RWPE2 (cell line): ENCODE measurements around the gene SYT2.

ENCODE experiments used
- ATAC-seq: fragments of 200-7000 bp; cut with Tn5 transposase; 3 replicates; pipeline ENCODE4 v1.9.1; 2021; ENCODE audit warnings: low read depth
- DNase-seq: peaks from one replicate; pipeline ENCODE4 v3.0.0-alpha.2; 2020; ENCODE audit warnings: low spot score
- H3K27ac ChIP-seq: fragments of 450-650 bp; 2 replicates; pipeline ENCODE4 v1.5.1; 2017; ENCODE audit warnings: mild to moderate bottlenecking; ENCODE audit not compliant: poor library complexity, severe bottlenecking
- H3K27me3 ChIP-seq: fragments of 250-450 bp; sonication (Bioruptor Pico); 2 replicates; pipeline ENCODE4 v1.5.1; 2021; ENCODE audit warnings: mild to moderate bottlenecking, moderate library complexity; ENCODE audit not compliant: insufficient read depth, poor library complexity, severe bottlenecking
- H3K36me3 ChIP-seq: fragments of 250-450 bp; sonication (Bioruptor Pico); 2 replicates; pipeline ENCODE4 v1.5.1; 2020; ENCODE audit warnings: low read depth, mild to moderate bottlenecking, moderate library complexity
- H3K4me1 ChIP-seq: fragments of 250-450 bp; sonication (Bioruptor Pico); 2 replicates; pipeline ENCODE4 v1.5.1; 2021; ENCODE audit warnings: mild to moderate bottlenecking, moderate library complexity; ENCODE audit not compliant: insufficient read depth, poor library complexity, severe bottlenecking
- H3K4me3 ChIP-seq: fragments of 250-450 bp; sonication (Bioruptor Pico); 2 replicates; pipeline ENCODE4 v1.5.1; 2021; ENCODE audit warnings: mild to moderate bottlenecking, moderate library complexity; ENCODE audit not compliant: severe bottlenecking
- H3K9me3 ChIP-seq: fragments of 250-450 bp; sonication (Bioruptor Pico); 2 replicates; pipeline ENCODE4 v1.5.1; 2021; ENCODE audit warnings: mild to moderate bottlenecking, moderate library complexity; ENCODE audit not compliant: severe bottlenecking
- CTCF ChIP-seq: fragments of 450-650 bp; IDR thresholded peaks from one replicate; pipeline ENCODE4 v1.5.1; 2017; ENCODE audit warnings: mild to moderate bottlenecking, moderate library complexity; ENCODE audit not compliant: poor library complexity, severe bottlenecking

The SYT2 gene

GRCh38 chr1:202589190-202589930, 120.9 kb downstream of the SYT2 start:
- peak; percentile 18 for TF ChIP-seq CTCF
- Histone ChIP-seq H3K9me3 (no peaks in the 10 kb centered on the region), H3K36me3 (no peaks in the 10 kb centered on the region), H3K4me3 (no peak overlapping the region), H3K4me1 (peaks cover 74% of the 10 kb centered on the region), H3K27me3 (no peaks in the 10 kb centered on the region), H3K27ac (peak overlapping the region; percentile 94)
- peak; percentile 80 for ATAC-seq
- DNase-seq: peak; percentile 95

- peaks cover 67% of the 10 kb centered on the region for H3K4me1 ChIP-seq
- no peaks in the 10 kb centered on the region for H3K9me3 ChIP-seq
- ATAC-seq (peak; percentile 28), DNase-seq (no peak)
- no peak overlapping the region for H3K4me3 ChIP-seq
- no peaks in the 10 kb centered on the region for H3K27me3 ChIP-seq
- H3K36me3 ChIP-seq: no peaks in the 10 kb centered on the region
- peak overlapping the region; percentile 94 for H3K27ac ChIP-seq
- no peak for TF ChIP-seq CTCF
Observed at GRCh38 chr1:202588503-202589189, 121.6 kb downstream of the SYT2 start.

- Histone ChIP-seq H3K4me1 (peaks cover 60% of the 10 kb centered on the region), H3K27ac (peak overlapping the region; percentile 94)
Observed at GRCh38 chr1:202587859-202588485, 122.3 kb downstream of the SYT2 start.

GRCh38 chr1:202586871-202587270, 123.4 kb downstream of the SYT2 start:
- peak overlapping the region; percentile 94 for H3K27ac ChIP-seq
- H3K36me3 ChIP-seq: no peaks in the 10 kb centered on the region
- H3K9me3 ChIP-seq: no peaks in the 10 kb centered on the region
- no peaks in the 10 kb centered on the region for H3K27me3 ChIP-seq
- DNase-seq: no peak
- no peak for TF ChIP-seq CTCF
- ATAC-seq: no peak
- peaks cover 54% of the 10 kb centered on the region for H3K4me1 ChIP-seq
- no peak overlapping the region for H3K4me3 ChIP-seq

More at GRCh38 chr1:202587859-202588485, 122.3 kb downstream of the SYT2 start:
- H3K36me3 ChIP-seq: no peaks in the 10 kb centered on the region
- H3K27me3 ChIP-seq: no peaks in the 10 kb centered on the region
- ATAC-seq (no peak), DNase-seq (no peak)
- no peak for TF ChIP-seq CTCF
- no peaks in the 10 kb centered on the region for H3K9me3 ChIP-seq
- H3K4me3 ChIP-seq: no peak overlapping the region
